Muscle of arm (tissue), 12 donors: Measurements from ENCODE around the gene ZNF236. TPM values are rescaled to one million over a fixed set of nuclear protein-coding genes. Genes with fewer than 3 reads are reported as not detected.

Experiments used
- DNase-seq: peaks from one replicate; pipeline ENCODE4 v3.0.0-alpha.2; 2013
- polyA plus RNA-seq, 12 donors: library from polyadenylated mRNA; unstranded; fragments of 120-200 nt; gene quantifications; one replicate each; pipeline ENCODE4 v1.2.1, GENCODE V29; 2013; ENCODE audit not compliant: insufficient read length in 12 of 12

ZNF236 gene
- polyA plus RNA-seq, 12 donors = 5.9 to 14.8 (median 7.3) TPM; not detected in 1

- no peak for DNase-seq
Observed at GRCh38 chr18:76821356-76821874, 942 bp upstream of the ZNF236 start.

DNA sequence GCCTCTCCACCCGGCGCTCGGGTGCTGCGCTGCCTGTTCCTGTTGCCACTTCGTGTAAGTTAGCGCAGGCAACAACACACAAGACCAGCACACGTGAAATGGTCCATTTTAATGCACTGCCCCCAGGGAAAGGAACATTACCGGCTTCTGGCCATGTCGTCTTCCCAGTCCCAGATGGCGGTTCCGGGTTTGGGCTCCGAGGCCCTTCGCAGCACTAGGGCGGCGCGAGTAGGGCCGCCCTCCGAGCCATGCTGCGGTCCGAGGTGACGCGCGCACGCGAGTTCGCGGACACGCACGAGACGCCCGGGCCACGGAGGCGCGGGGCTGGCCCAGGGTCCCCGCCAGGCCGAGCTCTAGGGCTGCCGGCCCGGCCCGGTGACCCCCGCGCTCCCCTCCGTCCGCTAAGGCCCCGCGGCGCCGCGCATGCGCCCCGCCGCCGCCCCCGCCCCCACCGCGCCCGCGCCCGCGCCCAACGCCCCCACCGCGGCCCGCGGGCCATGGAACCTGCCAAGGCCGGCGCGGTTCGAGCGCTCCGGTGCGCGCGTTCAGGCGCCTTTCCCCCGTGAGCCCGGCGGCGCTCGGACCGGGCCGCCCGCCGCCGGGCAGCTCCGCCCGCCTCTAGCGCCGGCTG is 367 bp upstream of the ZNF236 start:
- peak; percentile 64 for DNase-seq

DNA sequence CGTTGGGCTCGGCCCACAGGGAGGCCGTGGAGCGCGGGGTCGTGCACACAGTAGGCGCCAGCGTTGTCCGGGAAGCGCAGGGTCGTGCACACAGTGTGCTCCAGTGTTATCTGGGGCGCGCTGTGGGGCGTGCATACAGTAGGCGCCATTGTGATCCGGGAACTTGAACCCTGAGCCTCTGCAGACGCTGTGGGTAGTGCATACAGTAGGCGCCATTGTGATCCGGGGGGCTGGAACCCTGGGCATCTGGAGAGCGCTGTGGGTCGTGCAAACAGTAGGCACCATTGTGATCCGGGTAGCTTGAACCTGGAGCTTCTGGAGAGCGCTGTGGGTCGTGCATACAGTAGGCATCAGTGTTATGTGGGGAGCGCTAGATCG is 793 bp downstream of the ZNF236 start:
- no peak for DNase-seq

DNA sequence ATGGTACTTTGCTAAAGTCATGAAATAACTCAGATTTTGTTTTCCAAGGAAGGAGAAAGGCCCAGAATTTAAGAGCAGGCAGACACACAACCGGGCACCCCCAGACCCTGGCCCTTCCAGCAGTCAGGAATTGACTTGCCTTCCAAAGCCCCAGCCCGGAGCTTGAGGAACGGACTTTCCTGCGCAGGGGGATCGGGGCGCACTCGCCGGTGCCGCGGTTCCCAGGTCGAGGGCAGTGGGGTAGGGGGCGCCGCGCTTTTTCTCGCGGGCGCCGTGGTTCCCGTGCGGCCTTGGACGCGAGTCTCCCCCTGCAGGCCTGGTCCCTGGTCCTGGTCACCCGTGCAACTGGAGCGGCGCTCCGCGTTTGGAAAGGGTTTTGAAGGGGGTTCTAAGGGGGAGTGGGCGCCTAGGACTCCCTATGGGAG is 1.2 kb downstream of the ZNF236 start:
- peak; percentile 54 for DNase-seq

- no peak for DNase-seq
Observed at GRCh38 chr18:76824145-76824676, 1.9 kb downstream of the ZNF236 start.

GRCh38 chr18:76824754-76825153 is 2.4 kb downstream of the ZNF236 start:
- no peak for DNase-seq

GRCh38 chr18:76827205-76828200 is 5.1 kb downstream of the ZNF236 start:
- DNase-seq = no peak

- DNase-seq = no peak
Observed at GRCh38 chr18:76834379-76834778, 12.0 kb downstream of the ZNF236 start.

DNA sequence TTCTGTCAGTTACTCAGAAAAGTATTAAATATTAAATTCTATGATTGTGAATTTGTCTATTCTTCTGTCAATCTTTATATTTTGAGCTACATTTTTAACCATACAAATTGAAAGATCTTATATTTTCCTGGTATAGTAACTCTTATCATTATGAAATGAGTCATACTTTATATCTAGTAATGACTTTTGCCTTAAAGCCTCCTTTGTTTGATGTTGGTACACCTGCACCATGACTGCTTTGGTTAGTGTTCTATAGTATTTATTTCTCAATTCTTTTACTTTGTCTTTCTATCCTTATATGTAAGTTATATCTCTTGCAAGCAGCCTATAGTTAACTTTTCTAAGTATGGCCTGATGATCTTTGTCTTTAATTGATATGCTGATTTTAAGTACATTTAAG is 13.0 kb downstream of the ZNF236 start:
- DNase-seq = no peak

- DNase-seq = no peak
Observed at GRCh38 chr18:76837071-76837470, 14.7 kb downstream of the ZNF236 start.

DNA sequence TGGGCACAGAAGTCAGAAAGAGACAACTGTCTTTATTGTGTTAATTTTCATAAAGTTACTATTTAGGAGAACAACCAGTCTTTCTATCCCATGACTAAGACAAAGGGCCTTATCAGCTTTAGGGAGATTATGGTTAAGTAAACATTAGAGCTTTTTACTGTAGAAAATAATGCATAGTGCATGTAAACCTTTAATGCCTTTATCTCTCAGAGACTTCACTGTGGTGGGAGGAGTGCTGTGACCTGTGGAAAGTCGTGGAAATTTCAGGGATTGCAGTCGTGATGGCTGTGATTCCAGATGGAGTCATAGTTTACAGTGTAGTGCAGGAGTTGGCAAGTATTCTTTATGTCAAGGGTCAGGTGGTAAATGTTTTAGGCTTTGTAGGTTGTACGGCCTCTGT is 15.8 kb downstream of the ZNF236 start:
- no peak for DNase-seq

- no peak for DNase-seq
Observed at GRCh38 chr18:76839086-76839794, 16.9 kb downstream of the ZNF236 start.

DNA sequence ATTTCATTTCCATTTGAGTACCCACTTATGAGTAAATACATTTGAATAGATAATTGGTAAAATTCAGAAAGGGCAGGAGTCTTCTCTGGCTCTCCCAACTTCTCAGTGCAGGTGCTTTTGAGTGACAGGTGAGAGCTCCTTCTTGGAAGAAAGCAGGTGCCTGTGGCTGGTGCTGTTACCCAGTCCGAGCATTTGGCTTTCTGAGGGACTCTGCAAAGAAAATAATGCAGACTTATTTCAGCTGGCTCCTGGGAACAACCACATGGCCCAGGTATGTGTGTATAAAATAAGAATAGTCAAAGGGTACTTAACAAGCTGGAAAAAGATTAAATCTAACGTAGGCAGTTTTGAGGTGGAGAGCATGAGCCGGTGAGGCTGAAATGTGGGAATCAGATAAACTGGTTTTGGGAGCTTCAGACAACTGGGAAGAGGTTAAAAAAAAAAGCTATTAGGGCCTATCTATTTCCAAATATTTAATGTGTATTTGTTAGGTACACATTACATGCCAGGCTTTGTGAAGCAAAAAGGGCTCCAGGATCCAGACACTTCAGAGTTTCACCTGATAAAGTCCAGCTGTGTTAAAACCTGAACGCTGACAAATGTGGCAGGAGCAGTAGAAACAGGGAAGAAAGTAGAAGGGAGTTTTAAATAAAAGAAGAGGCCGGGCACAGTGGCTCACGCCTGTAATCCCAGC is 20.6 kb downstream of the ZNF236 start:
- no peak for DNase-seq

GRCh38 chr18:76844144-76844543 is 21.8 kb downstream of the ZNF236 start:
- DNase-seq = no peak

DNA sequence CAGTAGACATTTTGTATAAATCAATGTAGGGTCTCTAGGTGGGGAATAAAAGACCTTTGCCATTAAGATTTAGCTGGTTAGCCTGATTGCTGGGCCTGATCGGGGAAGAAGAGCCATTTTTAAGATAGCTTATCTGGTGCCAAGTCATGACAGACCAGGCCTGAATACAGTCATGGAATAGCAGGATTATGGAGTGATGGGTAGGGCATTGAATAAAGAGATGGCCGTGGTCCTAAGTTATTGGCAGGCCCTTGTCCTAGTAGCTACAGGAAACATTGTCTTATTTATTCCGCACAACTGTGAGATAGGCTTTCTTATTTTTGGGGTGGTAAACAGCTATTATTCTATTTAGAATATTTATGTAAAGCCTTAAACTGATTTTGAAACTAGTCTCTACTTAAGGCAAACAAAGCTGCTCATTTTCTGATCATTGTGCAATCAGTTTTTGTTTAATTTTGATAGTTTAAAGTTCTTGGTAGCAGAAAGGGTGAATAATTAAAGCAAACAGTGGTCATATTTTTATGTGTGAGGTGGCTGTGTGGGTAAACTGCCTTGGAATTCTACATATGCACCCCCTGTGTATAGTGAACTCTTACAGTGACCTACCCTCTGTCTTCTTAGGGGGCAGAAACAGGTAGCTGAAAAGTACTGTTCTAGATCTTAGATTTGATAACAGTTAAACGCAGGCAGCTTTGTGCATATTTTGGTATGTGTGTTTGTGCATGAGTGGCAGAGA is 22.6 kb downstream of the ZNF236 start:
- no peak for DNase-seq

DNA sequence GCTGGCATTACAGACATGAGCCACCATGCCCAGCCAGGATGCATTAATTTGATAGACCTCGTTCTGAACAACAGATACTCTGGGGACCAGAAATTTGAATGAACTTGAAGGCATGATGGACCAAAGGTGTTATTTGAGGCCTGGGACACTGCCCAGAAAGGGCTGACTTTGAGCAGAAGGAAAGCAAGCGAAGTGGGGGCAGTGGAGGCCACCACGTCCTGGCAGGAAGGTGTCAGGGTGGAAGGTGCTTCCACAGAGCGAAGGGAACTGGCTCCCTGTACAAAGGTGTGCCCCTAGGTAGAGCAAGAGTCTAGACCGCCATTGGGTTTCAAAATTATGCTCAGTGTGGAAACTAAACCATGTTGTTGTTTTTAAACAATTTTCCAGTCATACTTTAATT is 23.9 kb downstream of the ZNF236 start:
- DNase-seq = no peak

DNA sequence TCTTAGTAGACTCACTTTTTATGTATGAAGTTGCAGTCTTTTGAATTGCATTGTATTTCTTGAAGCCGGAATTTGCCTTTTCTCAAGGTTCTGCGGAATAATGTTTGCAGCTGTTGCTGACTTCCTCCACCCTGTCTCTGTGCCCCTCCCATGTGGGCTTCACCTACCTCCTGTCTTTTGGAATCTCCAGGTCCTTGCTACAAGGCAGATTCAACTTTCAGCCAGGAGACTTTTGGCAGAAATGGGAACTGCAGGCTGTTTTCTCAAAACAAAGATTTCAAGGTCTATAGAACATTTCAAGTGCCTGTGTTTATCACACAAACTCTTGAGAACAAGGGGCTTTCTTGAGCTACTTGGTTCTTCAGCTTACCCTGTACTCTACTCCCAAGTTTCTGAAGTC is 25.6 kb downstream of the ZNF236 start:
- no peak for DNase-seq

GRCh38 chr18:76850112-76850511 is 27.8 kb downstream of the ZNF236 start:
- no peak for DNase-seq

- no peak for DNase-seq
Observed at GRCh38 chr18:76855594-76855993, 33.2 kb downstream of the ZNF236 start.

- DNase-seq = no peak
Observed at GRCh38 chr18:76857476-76857875, 35.1 kb downstream of the ZNF236 start.
